Adrenal gland (tissue), 19 donors: Measurements from ENCODE around the gene CCNI2. TPM values are rescaled to one million over a fixed set of nuclear protein-coding genes. Genes with fewer than 3 reads are reported as not detected.

Source experiments
- DNase-seq, 7 donors: peaks; one replicate each; pipeline ENCODE4 v3.0.0-alpha.2; 2019 to 2020
- H3K27ac ChIP-seq, 5 donors: fragments of 200-600 bp; sonication (generic) in 4 of 5; 1 replicate in 3 of 5; 2 replicates in 2 of 5; pipeline versions ENCODE4 v1.5.1 to v1.8.0; 2016 to 2020; ENCODE audit warnings: mild to moderate bottlenecking in 1 of 5
- H3K27me3 ChIP-seq: fragments of 200-600 bp; 2 replicates; pipeline ENCODE4 v1.8.0; 2021
- H3K36me3 ChIP-seq, 2 donors: fragments of 200-600 bp; replicated peaks in 1 of 2; 1 replicate in 1 of 2; 2 replicates in 1 of 2; pipeline versions ENCODE4 v1.5.1 to v1.8.0; 2018 to 2022
- H3K4me1 ChIP-seq, 2 donors: fragments of 200-600 bp; replicated peaks in 1 of 2; 1 replicate in 1 of 2; 2 replicates in 1 of 2; pipeline versions ENCODE4 v1.5.1 to v1.8.0; 2018 to 2021
- H3K4me3 ChIP-seq, 4 donors: fragments of 200-600 bp; sonication (generic) in 3 of 4; one replicate each; pipeline ENCODE4 v1.5.1; 2016 to 2018
- H3K9me3 ChIP-seq, 3 donors: fragments of 200-600 bp; sonication (generic) in 1 of 3; replicated peaks in 1 of 3; 1 replicate in 2 of 3; 2 replicates in 1 of 3; pipeline versions ENCODE4 v1.5.1 to v1.8.0; 2016 to 2021
- POLR2A ChIP-seq, 2 donors: fragments of 450-650 bp; IDR thresholded peaks; one replicate each; pipeline ENCODE4 v1.6.1; 2017; ENCODE audit warnings: antibody characterized with exemption in 2 of 2, mild to moderate bottlenecking in 2 of 2, moderate library complexity in 1 of 2
- WGBS, 4 donors: extraction: QIAGEN DNeasy Blood & Tissue Kit in 2 of 4; methylation state at CpG; one replicate each; pipeline versions ENCODE4 v1.1.5 to v1.1.7; 2013 to 2017; 5-methylcytosine and 5-hydroxymethylcytosine counted together
- intact Hi-C, 2 donors: fragments of 100-400 bp; cut with DNase I; formaldehyde crosslinking; loops; one replicate each; pipeline versions ENCODE4 v1.14.1 to v1.15.0; 2022 to 2023
- long read RNA-seq, 10 donors: library from polyadenylated mRNA in 3 of 10; unstranded in 2 of 10; stranded (forward) in 1 of 10; transcript quantifications; one replicate each; pipeline ENCODE4 v2.0.0 and lab custom pipeline, GENCODE V29; 2021 to 2026
- polyA plus RNA-seq, 3 donors: library from polyadenylated mRNA; stranded (reverse); fragments of 200-250 nt in 2 of 3; fragments of 350-450 nt in 1 of 3; fragmentation: Illumina TruSeq in 1 of 3; extraction: RNeasy Lipid Tissue Mini Kit (QIAGEN cat#74804) in 1 of 3; gene quantifications; one replicate each; pipeline ENCODE4 v1.2.3, GENCODE V29; 2013 to 2014
- total RNA-seq, 9 donors: library from RNA; depleted of rRNA in 4 of 9; stranded (reverse); fragments of >200 nt in 4 of 9; fragments of 120-200 nt in 1 of 9; fragmentation: NEBNext Ultra II Directional in 1 of 9; extraction: Animal tissue kit (Norgen Biotek cat#: 25700) in 1 of 9; gene quantifications; one replicate each; pipeline versions ENCODE4 v1.1.0 to v1.2.4, GENCODE V29; 2013 to 2023
- TF ChIP-seq, protein P1 (sequence below), 6 experiments: fragments of 450-650 bp in 4 of 6; fragments of 200-600 bp in 2 of 6; sonication (generic) in 1 of 6; IDR thresholded peaks; 1 replicate in 5 of 6; 2 replicates in 1 of 6; pipeline versions ENCODE4 v1.5.1 to v1.8.0; 2016 to 2021; ENCODE audit warnings: antibody characterized with exemption in 6 of 6, mild to moderate bottlenecking in 2 of 6, moderate library complexity in 1 of 6
- donor health status: healthy with polysubstance abuse.
- donor health status: Bipolar disorder and iron deficiency.
- donor health status: DM: yes; HTN: yes; CAD: no.
- donor health status: DM: no; HTN: no; CAD: no.
- donor health status: DM: no; HTN: no; CAD: no.
- donor health status: DM: yes; HTN: yes; CAD: no.

CCNI2 gene, protein sequence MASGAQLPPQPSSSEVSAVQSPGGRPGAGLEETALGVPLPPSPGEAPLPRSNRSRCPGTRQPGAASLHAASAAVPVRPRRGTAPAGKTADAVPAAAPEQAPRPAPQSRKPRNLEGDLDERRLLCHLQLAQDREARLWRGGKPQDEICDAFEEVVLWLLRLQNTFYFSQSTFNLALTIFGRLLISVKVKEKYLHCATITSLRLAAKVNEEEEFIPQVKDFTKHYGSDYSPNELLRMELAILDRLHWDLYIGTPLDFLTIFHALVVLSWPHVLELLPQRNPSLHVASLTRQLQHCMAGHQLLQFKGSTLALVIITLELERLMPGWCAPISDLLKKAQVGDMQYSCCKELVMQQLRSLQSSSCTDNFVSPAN
- total RNA-seq (under 1 TPM in 4 of 9 donors, not detected in 5; 0.08 to 0.33 (median 0.17) TPM), polyA plus RNA-seq (under 1 TPM; 0.20 to 0.40 (median 0.40) TPM)
- long read RNA-seq, donor 1, result 0 reads
- long read RNA-seq, donor 2, result 0 reads
- long read RNA-seq, donor 3, result 0 reads
- long read RNA-seq, donor 4, result 0 reads
- long read RNA-seq, donor 5, result 0 reads
- long read RNA-seq, donor 6, result 0 reads
- long read RNA-seq, donor 7, result 0 reads
- long read RNA-seq, donor 8, result 0 reads
- long read RNA-seq, donor 9, result 0 reads
- long read RNA-seq, donor 10, result 0 reads

DNA sequence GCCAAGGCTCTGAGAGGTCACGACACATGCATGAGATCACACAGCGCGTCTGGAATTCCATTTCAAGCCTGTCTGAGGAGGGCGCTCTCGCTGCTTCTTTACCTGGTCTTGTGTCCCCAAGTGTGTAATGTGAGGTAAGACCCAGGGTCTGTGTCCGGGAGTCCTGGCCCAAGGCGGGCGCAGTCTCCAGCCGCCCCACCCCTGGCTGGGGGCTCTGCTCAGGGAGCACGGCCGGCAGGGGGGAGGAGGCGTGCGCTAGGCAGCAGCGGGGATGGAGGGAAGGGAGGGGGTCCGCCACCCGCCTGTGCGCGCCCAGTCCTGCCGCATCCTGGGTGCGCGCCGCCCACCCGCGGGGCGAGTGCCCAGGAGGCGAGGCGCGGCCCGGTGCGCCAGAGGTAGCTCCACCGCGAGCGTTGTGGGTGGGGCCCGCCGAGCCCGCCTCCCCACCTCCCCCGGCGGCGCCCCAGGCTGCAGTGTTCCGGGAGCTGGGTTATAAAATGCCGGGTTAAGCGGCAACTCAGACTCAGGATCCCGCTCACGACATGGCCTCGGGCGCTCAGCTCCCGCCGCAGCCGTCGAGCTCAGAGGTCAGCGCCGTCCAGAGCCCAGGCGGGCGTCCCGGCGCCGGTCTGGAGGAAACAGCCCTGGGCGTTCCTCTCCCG lies at the start of gene CCNI2:
Gene CCNI2, plus strand, starts transcription at position 473 of the 662 bp plus-strand sequence. Its CDS starts 70 bp downstream, at position 543.
- H3K4me1 ChIP-seq, result peaks cover 4 to 16% of the 10 kb centered on the region in 2 donors
- no peaks in the 10 kb centered on the region for H3K9me3 ChIP-seq
- no peaks in the 10 kb centered on the region for H3K36me3 ChIP-seq
- H3K27me3 ChIP-seq, result peaks cover 21% of the 10 kb centered on the region
- DNase-seq, result peak in 2 of 7 donors; percentile 27 to 68
- H3K27ac ChIP-seq, result no peak within 1 kb of the TSS
- peak within 1 kb of the TSS in 1 of 4 donors; percentile 45 for H3K4me3 ChIP-seq
- WGBS, 4 donors, result 2 to 11% (median 3%) methylated on average over 9 to 59 of the region's 59 CpGs
- intact Hi-C loops, result no loop called here
- TF ChIP-seq, protein P1, sequence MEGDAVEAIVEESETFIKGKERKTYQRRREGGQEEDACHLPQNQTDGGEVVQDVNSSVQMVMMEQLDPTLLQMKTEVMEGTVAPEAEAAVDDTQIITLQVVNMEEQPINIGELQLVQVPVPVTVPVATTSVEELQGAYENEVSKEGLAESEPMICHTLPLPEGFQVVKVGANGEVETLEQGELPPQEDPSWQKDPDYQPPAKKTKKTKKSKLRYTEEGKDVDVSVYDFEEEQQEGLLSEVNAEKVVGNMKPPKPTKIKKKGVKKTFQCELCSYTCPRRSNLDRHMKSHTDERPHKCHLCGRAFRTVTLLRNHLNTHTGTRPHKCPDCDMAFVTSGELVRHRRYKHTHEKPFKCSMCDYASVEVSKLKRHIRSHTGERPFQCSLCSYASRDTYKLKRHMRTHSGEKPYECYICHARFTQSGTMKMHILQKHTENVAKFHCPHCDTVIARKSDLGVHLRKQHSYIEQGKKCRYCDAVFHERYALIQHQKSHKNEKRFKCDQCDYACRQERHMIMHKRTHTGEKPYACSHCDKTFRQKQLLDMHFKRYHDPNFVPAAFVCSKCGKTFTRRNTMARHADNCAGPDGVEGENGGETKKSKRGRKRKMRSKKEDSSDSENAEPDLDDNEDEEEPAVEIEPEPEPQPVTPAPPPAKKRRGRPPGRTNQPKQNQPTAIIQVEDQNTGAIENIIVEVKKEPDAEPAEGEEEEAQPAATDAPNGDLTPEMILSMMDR (IDR thresholded peaks at IDR 0.05), result peak in 3 of 6 experiments; percentile 3 to 22 (median 3)
- TF ChIP-seq POLR2A (IDR thresholded peaks at IDR 0.05), result no peak

DNA sequence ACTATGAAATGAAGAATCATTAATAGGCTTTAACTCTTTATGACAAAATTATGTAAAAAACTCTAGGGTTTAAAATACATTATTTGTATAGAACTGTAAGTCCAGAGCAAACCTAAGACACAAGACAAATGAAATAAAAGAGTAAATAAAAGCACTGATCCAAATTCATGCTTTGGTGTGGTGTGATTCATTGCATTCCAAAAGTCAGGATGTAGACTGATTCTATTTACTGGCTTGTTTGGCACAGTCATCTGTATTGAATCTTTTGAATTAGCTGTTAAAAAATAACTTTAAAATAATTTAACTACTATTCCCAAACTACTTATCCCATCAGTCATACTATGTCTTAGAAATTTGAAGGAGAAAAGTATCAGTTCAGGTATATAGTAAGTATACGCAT lies 42.4 kb upstream of the CCNI2 start:
- TF ChIP-seq POLR2A (IDR thresholded peaks at IDR 0.05), result no peak
- TF ChIP-seq, protein P1 (IDR thresholded peaks at IDR 0.05), result no peak
- intact Hi-C loops, result no loop called here
- peaks cover 0 to 18% of the 10 kb centered on the region in 2 donors for H3K36me3 ChIP-seq
- H3K9me3 ChIP-seq, result no peaks in the 10 kb centered on the region
- WGBS, 4 donors, result 93 to 100% (median 97%) methylated on average over 1 of the region's 1 CpG
- no peak for DNase-seq
- H3K27me3 ChIP-seq, result no peaks in the 10 kb centered on the region
- no peak overlapping the region for H3K4me3 ChIP-seq
- no peaks in the 10 kb centered on the region for H3K4me1 ChIP-seq
- no peak overlapping the region for H3K27ac ChIP-seq

DNA sequence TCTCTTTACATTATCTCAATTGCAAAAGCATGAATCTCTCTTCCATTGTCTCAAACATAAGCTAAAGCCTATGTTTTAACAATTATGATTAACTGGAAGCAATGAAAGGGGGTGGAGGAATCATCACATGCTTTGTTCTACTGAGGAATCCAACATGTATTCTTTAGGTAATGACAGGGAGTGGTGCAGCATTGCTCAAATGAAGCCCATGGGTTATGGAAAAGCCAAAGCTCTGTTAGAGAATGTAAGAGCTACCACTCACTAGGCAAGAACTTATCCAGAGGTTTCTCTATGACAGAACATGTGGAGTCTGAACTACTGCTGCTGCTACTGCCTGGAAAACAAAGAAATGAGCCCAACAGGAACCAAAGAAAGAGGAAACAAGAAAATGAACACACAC lies 38.6 kb upstream of the CCNI2 start:
- Histone ChIP-seq H3K4me3 (no peak overlapping the region), H3K36me3 (no peaks in the 10 kb centered on the region), H3K4me1 (no peaks in the 10 kb centered on the region), H3K27ac (no peak overlapping the region), H3K9me3 (no peaks in the 10 kb centered on the region), H3K27me3 (no peaks in the 10 kb centered on the region)
- no peak for DNase-seq
- intact Hi-C loops, result no loop called here
- no peak for TF ChIP-seq POLR2A (IDR thresholded peaks at IDR 0.05)
- TF ChIP-seq, protein P1 (IDR thresholded peaks at IDR 0.05), result no peak
